K562 (cell line): ENCODE data around the gene MYO1F.

Source experiments
- CBFA2T3 ChIP-seq: fragments of 450-650 bp; IDR thresholded peaks from 2 replicates; pipeline ENCODE4 v1.6.1; 2017
- CREB1 ChIP-seq, 2 experiments: sonication (generic) in 1 of 2; formaldehyde crosslinking in 1 of 2; IDR thresholded peaks; 2 replicates each; pipeline versions ENCODE4 v1.6.1 to v1.8.0; 2012 to 2022; ENCODE audit warnings: inconsistent platforms in 1 of 2, mild to moderate bottlenecking in 1 of 2, missing genetic modification reagents in 1 of 2, moderate library complexity in 1 of 2
- FOXM1 ChIP-seq, 2 experiments: fragments of 450-650 bp in 1 of 2; sonication (generic) in 1 of 2; formaldehyde crosslinking in 1 of 2; IDR thresholded peaks; 2 replicates each; pipeline versions ENCODE4 v1.6.1 to v1.9.0; 2017 to 2022; ENCODE audit warnings: low read depth in 2 of 2, mild to moderate bottlenecking in 2 of 2, missing genetic modification reagents in 1 of 2, moderate library complexity in 1 of 2
- YY1 ChIP-seq, 3 experiments: IDR thresholded peaks; 2 replicates each; pipeline ENCODE4 v1.6.1; 2011; ENCODE audit warnings: low read length in 2 of 3, mild to moderate bottlenecking in 2 of 3, moderate library complexity in 2 of 3, borderline replicate concordance in 1 of 3, control low read depth in 1 of 3, low read depth in 1 of 3; ENCODE audit not compliant: insufficient read depth in 3 of 3, insufficient replicate concordance in 2 of 3, control insufficient read depth in 1 of 3, insufficient read length in 1 of 3; ENCODE audit errors: extremely low read depth in 1 of 3

GRCh38 chr19:8576273-8576993 is 809 bp downstream of the MYO1F start:
- TF ChIP-seq CREB1 (IDR thresholded peaks at IDR 0.05) (no peak), CREB1 (CRISPR knock-in tag; IDR thresholded peaks at IDR 0.05) (no peak), FOXM1 (IDR thresholded peaks at IDR 0.05; ENCODE audit: low read depth) (no peak), FOXM1 (CRISPR knock-in tag; IDR thresholded peaks at IDR 0.05; ENCODE audit: low read depth) (no peak), YY1 (IDR thresholded peaks at IDR 0.05; ENCODE audit: borderline replicate concordance in 1 of 3, control insufficient read depth in 1 of 3, extremely low read depth in 1 of 3, insufficient read depth in 3 of 3, insufficient read length in 1 of 3, insufficient replicate concordance in 2 of 3, low read depth in 1 of 3, low read length in 2 of 3) (no peak), CBFA2T3 (no peak)
